IMR-90 (cell line): ENCODE data around the gene ANLN. TPM values are rescaled to one million over a fixed set of nuclear protein-coding genes. Genes with fewer than 3 reads are reported as not detected.

ENCODE experiments used
- ATAC-seq: fragments of 200-7000 bp; cut with Tn5 transposase; 2 replicates; pipeline ENCODE4 v1.9.1; 2020; ENCODE audit warnings: low read depth, mild to moderate bottlenecking, moderate library complexity
- BruUV-seq: library from RNA; stranded (reverse); fragments of 400-500 nt; replicated peaks from 2 replicates; lab custom pipeline; 2021; lab: Mats Ljungman, UMichigan
- CTCF ChIA-PET: fragments of 300-600 bp; formaldehyde crosslinking; extraction: SDS; loops from one replicate; lab custom pipeline; 2021; ENCODE audit warnings: antibody characterized with exemption; lab: Yijun Ruan, JAX
- POLR2A ChIA-PET: fragments of 300-600 bp; sonication (Branson Sonifier 250); formaldehyde crosslinking; loops from one replicate; lab custom pipeline; 2022; ENCODE audit warnings: antibody characterized with exemption; ENCODE audit not compliant: unreplicated experiment; lab: Charles Lee
- DNase-seq: peaks from one replicate; pipeline ENCODE4 v3.0.0; 2013
- H2AFZ ChIP-seq: replicated peaks from 2 replicates; pipeline ENCODE3; 2013; ENCODE audit warnings: low read length, mild to moderate bottlenecking; ENCODE audit not compliant: poor library complexity
- H2AK5ac ChIP-seq: 2 replicates; pipeline ENCODE4 v1.6.1; 2013; ENCODE audit warnings: low read depth, low read length, inconsistent platforms
- H2AK9ac ChIP-seq: replicated peaks from 2 replicates; pipeline ENCODE3; 2013; ENCODE audit warnings: mild to moderate bottlenecking, low read depth, low read length, moderate library complexity; ENCODE audit not compliant: poor library complexity
- H2BK120ac ChIP-seq: 2 replicates; pipeline ENCODE4 v1.6.1; 2013; ENCODE audit warnings: low read depth, low read length, inconsistent platforms
- H2BK15ac ChIP-seq: 3 replicates; pipeline ENCODE4 v1.6.1; 2013; ENCODE audit warnings: low read depth, low read length, inconsistent platforms
- H2BK20ac ChIP-seq: 2 replicates; pipeline ENCODE4 v1.6.1; 2013; ENCODE audit warnings: low read depth, mild to moderate bottlenecking, inconsistent platforms, low read length, moderate library complexity
- H2BK5ac ChIP-seq: 2 replicates; pipeline ENCODE4 v1.6.1; 2013; ENCODE audit warnings: mild to moderate bottlenecking, low read depth, low read length, inconsistent platforms; ENCODE audit not compliant: poor library complexity, severe bottlenecking
- H3K14ac ChIP-seq: replicated peaks from 2 replicates; pipeline ENCODE4 v1.6.1; 2013; ENCODE audit warnings: low read depth, low read length, inconsistent platforms
- H3K18ac ChIP-seq: 2 replicates; pipeline ENCODE4 v1.6.1; 2013; ENCODE audit warnings: low read depth, low read length, control low read depth
- H3K23ac ChIP-seq: 2 replicates; pipeline ENCODE4 v1.6.1; 2013; ENCODE audit warnings: low read depth, low read length, inconsistent platforms
- H3K27ac ChIP-seq: 2 replicates; pipeline ENCODE4 v1.5.1; 2013; ENCODE audit warnings: mild to moderate bottlenecking, control low read depth, low read length; ENCODE audit not compliant: insufficient read depth
- H3K27me3 ChIP-seq: 2 replicates; pipeline ENCODE4 v1.6.1; 2013; ENCODE audit warnings: low read length; ENCODE audit not compliant: control insufficient read depth, insufficient read depth
- H3K36me3 ChIP-seq: 2 replicates; pipeline ENCODE4 v1.6.1; 2013; ENCODE audit warnings: low read length, mixed read lengths; ENCODE audit not compliant: control insufficient read depth, insufficient read depth
- H3K4ac ChIP-seq: 2 replicates; pipeline ENCODE4 v1.6.1; 2013; ENCODE audit warnings: low read depth, low read length, inconsistent platforms
- H3K4me1 ChIP-seq: 2 replicates; pipeline ENCODE4 v1.6.1; 2013; ENCODE audit warnings: low read length, mixed read lengths; ENCODE audit not compliant: control insufficient read depth, insufficient read depth
- H3K4me2 ChIP-seq: 2 replicates; pipeline ENCODE4 v1.6.1; 2013; ENCODE audit warnings: low read depth, mild to moderate bottlenecking, control low read depth, low read length, moderate library complexity
- H3K4me3 ChIP-seq: 2 replicates; pipeline ENCODE4 v1.5.1; 2013; ENCODE audit warnings: low read depth, mild to moderate bottlenecking, control low read depth, low read length, moderate library complexity; ENCODE audit not compliant: insufficient read depth
- H3K56ac ChIP-seq: 2 replicates; pipeline ENCODE4 v1.6.1; 2013; ENCODE audit warnings: low read length, inconsistent platforms; ENCODE audit not compliant: insufficient read depth; ENCODE audit errors: extremely low read depth
- H3K79me1 ChIP-seq, 2 experiments: 2 replicates each; pipeline ENCODE4 v1.6.1; 2013; ENCODE audit warnings: low read length in 2 of 2, inconsistent platforms in 1 of 2, low read depth in 1 of 2
- H3K9ac ChIP-seq: 2 replicates; pipeline ENCODE4 v1.6.1; 2013; ENCODE audit warnings: low read depth, low read length, control low read depth
- H3K9me1 ChIP-seq: 2 replicates; pipeline ENCODE4 v1.6.1; 2013; ENCODE audit warnings: low read length, inconsistent platforms; ENCODE audit not compliant: insufficient read depth
- H3K9me3 ChIP-seq: 2 replicates; pipeline ENCODE4 v1.6.1; 2013; ENCODE audit warnings: low read length; ENCODE audit not compliant: control insufficient read depth, insufficient read depth
- H4K20me1 ChIP-seq: 2 replicates; pipeline ENCODE4 v1.6.1; 2013; ENCODE audit warnings: low read length, inconsistent platforms; ENCODE audit not compliant: insufficient read depth
- H4K5ac ChIP-seq: 2 replicates; pipeline ENCODE4 v1.6.1; 2013; ENCODE audit warnings: mild to moderate bottlenecking, low read depth, low read length, control low read depth
- H4K8ac ChIP-seq, 2 experiments: 2 replicates each; pipeline ENCODE4 v1.6.1; 2013; ENCODE audit warnings: low read depth in 2 of 2, low read length in 2 of 2, control low read depth in 1 of 2, inconsistent platforms in 1 of 2
- H4K91ac ChIP-seq: 2 replicates; pipeline ENCODE4 v1.6.1; 2013; ENCODE audit warnings: low read depth, low read length, inconsistent platforms; ENCODE audit not compliant: insufficient read depth
- BHLHE40 ChIP-seq: fragments of 150-350 bp; IDR thresholded peaks from 2 replicates; pipeline ENCODE4 v1.6.1; 2016; ENCODE audit warnings: mild to moderate bottlenecking, low read depth, low read length
- CEBPB ChIP-seq: IDR thresholded peaks from 2 replicates; pipeline ENCODE4 v1.6.1; 2012; ENCODE audit warnings: low read depth, low read length, improper control_type of control experiment
- CHD1 ChIP-seq: IDR thresholded peaks from 2 replicates; pipeline ENCODE4 v1.6.1; 2012; ENCODE audit warnings: low read depth, low read length, improper control_type of control experiment
- SMC3 ChIP-seq: fragments of 150-350 bp; IDR thresholded peaks from 2 replicates; pipeline ENCODE4 v1.6.1; 2016; ENCODE audit warnings: low read depth, mild to moderate bottlenecking, antibody characterized with exemption, low read length, moderate library complexity
- WGBS, 2 experiments: methylation state at CpG; one replicate each; pipeline versions ENCODE4 v1.1.5 to v1.1.7; 2013; ENCODE audit warnings: missing lambda C conversion rate in 2 of 2; ENCODE audit not compliant: insufficient read length in 1 of 2; ENCODE audit errors: extremely low coverage in 2 of 2; 5-methylcytosine and 5-hydroxymethylcytosine counted together
- dilution Hi-C: fragments of 300-500 bp; cut with HindIII; formaldehyde crosslinking; loops from one replicate; pipeline ENCODE4 v1.14.3; 2018; ENCODE audit warnings: low sequenced_read_pairs; ENCODE audit not compliant: unreplicated experiment
- in situ Hi-C: fragments of 300-500 bp; cut with MboI; formaldehyde crosslinking; loops from 3 replicates; pipeline ENCODE4 v1.14.3; 2019; ENCODE audit warnings: low sequenced_read_pairs, inconsistent platforms, mixed read lengths
- intact Hi-C: fragments of 100-400 bp; cut with micrococcal nuclease; formaldehyde crosslinking; loops from 2 replicates; pipeline ENCODE4 v1.10.0; 2022
- polyA plus RNA-seq, 3 experiments: library from polyadenylated mRNA; depleted of rRNA; stranded (reverse); fragments of >200 nt; gene quantifications; 2 replicates each; pipeline ENCODE4 v1.2.3, GENCODE V29; 2012; ENCODE audit warnings: low replicate concordance in 1 of 3
- total RNA-seq: library from RNA; depleted of rRNA; stranded (reverse); fragments of >200 nt; gene quantifications from 2 replicates; pipeline ENCODE4 v1.2.3, GENCODE V29; 2012

The ANLN gene
- total and polyA plus RNA-seq, 2 of the 4 experiments (the other 2 are of a cell fraction) = 60.5 to 276 TPM

DNA sequence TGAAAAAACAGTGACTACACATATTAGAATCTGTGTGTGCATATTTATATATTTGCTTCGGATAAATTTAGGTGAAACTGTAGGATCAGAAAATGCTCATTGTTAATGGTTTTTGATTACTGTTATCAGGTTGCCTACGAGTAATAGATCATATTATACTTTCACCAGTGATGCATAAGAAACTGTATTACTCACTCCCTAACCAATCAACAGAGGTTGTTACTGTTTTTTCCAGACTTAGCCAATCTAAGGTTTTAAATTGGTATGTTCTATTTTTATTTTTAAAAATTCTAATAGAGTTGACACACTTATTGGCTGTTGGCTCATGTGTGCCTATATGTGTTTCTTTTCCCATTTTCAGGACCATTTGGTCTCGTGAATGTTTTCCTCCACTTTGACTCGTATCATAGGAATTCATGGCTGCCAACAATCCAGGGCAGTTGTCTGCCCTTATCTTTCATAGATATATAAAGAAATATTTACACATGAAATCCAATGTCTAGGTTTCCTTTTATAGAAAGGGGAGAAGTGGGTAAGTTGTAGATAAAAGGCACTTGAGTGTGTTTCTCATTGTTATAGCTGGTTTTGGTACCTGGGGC, 59.2 kb downstream of the ANLN start:
- H2AK9ac ChIP-seq = no peak overlapping the region
- H4K91ac ChIP-seq = no peak overlapping the region
- H3K9ac ChIP-seq = no peak overlapping the region
- H4K5ac ChIP-seq = no peak overlapping the region
- no peak overlapping the region for H3K23ac ChIP-seq
- peaks cover 10% of the 10 kb centered on the region for H3K36me3 ChIP-seq
- ChIA-PET POLR2A (no interaction called here), CTCF (interaction anchor here (2.3 kb wide), 1 partner anchor 7 kb away, joined by 5 read pairs; no protein-coding TSS in a partner anchor)
- H4K8ac ChIP-seq = no peak overlapping the region
- no CpG with 5 or more reads among the region's 4 CpGs for WGBS, 2 experiments
- H2BK15ac ChIP-seq = no peak overlapping the region
- no peak overlapping the region for H2BK120ac ChIP-seq
- H3K4me1 ChIP-seq = no peaks in the 10 kb centered on the region; the same call in 1 of the 2 replicates
- H2AK5ac ChIP-seq = no peak overlapping the region
- H4K20me1 ChIP-seq = no peaks in the 10 kb centered on the region
- peak; percentile 70 for ATAC-seq
- in situ Hi-C loops (no loop called here), intact Hi-C loops (no loop called here), dilution Hi-C loops (no loop called here)
- no peak overlapping the region for H3K4me3 ChIP-seq
- no peak overlapping the region for H2BK20ac ChIP-seq
- H3K18ac ChIP-seq = no peak overlapping the region; the same call in 1 of the 2 replicates
- no peaks in the 10 kb centered on the region for H3K9me3 ChIP-seq
- DNase-seq = peak; percentile 59
- H3K79me1 ChIP-seq = peaks cover 10 to 15% of the 10 kb centered on the region in 2 experiments
- peak overlapping the region; percentile 13; the same call in 1 of the 2 replicates for H3K4me2 ChIP-seq
- H3K27ac ChIP-seq = no peak overlapping the region
- H3K56ac ChIP-seq = no peak overlapping the region
- no peak overlapping the region for H3K14ac ChIP-seq
- no peak for TF ChIP-seq SMC3
- 0 out of 2 replicates have a peak, but pooled peaks have one; percentile 8 for TF ChIP-seq CEBPB
- peak; percentile 58; the same call in 1 of the 2 replicates for TF ChIP-seq BHLHE40
- no peak for TF ChIP-seq CHD1
- no TSS peak for BruUV-seq
- H3K9me1 ChIP-seq = 0 out of 2 replicates have a peak, but pooled peaks cover 2% of the 10 kb centered on the region
- H2BK5ac ChIP-seq = no peak overlapping the region
- H3K4ac ChIP-seq = no peak overlapping the region
- no peaks in the 10 kb centered on the region for H3K27me3 ChIP-seq
- H2AFZ ChIP-seq = no peak overlapping the region
